ENCODE results near the gene CD300A.
"Not testable (repeated sequence)": the region's sequence is repeated elsewhere in the genome, so short reads cannot be mapped to it uniquely, and the experiment has no call there.

Gene CD300A

DNA sequence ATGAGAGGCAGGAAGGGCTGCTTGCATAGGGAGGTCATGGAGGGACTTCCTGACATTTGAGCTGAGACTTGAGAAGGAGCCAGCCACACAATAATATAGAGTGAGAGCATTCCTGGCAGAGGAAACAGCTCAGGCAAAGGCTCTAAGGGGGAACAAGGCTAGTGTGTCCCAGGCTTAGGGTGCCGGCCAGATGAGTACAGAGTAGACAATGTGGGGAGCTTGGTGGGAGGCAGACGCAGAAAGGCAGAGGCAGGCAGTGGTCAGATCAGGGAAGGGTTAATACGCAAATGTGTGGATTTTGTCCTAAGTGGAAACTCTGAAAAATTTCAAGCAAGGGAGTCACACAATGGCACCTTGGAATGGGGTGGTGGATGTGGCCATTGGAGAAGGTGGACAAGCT lies 33.6 kb downstream of the CD300A start:
- H3K36me3 ChIP-seq (ENCODE audit: control insufficient read depth, insufficient read depth, low read length): no peaks in the 10 kb centered on the region
- no peak overlapping the region for H3K4me3 ChIP-seq (replicated peaks; ENCODE audit: low read depth, low read length)
- no peak for DNase-seq (ENCODE audit: extremely low read depth, insufficient read length)
- TF ChIP-seq, protein P1, sequence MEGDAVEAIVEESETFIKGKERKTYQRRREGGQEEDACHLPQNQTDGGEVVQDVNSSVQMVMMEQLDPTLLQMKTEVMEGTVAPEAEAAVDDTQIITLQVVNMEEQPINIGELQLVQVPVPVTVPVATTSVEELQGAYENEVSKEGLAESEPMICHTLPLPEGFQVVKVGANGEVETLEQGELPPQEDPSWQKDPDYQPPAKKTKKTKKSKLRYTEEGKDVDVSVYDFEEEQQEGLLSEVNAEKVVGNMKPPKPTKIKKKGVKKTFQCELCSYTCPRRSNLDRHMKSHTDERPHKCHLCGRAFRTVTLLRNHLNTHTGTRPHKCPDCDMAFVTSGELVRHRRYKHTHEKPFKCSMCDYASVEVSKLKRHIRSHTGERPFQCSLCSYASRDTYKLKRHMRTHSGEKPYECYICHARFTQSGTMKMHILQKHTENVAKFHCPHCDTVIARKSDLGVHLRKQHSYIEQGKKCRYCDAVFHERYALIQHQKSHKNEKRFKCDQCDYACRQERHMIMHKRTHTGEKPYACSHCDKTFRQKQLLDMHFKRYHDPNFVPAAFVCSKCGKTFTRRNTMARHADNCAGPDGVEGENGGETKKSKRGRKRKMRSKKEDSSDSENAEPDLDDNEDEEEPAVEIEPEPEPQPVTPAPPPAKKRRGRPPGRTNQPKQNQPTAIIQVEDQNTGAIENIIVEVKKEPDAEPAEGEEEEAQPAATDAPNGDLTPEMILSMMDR (IDR thresholded peaks at IDR 0.05; ENCODE audit: insufficient read depth, low read length, poor library complexity, severe bottlenecking): no peak
- H3K27me3 ChIP-seq (replicated peaks; ENCODE audit: control insufficient read depth, insufficient read depth, low read length): no peaks in the 10 kb centered on the region

DNA sequence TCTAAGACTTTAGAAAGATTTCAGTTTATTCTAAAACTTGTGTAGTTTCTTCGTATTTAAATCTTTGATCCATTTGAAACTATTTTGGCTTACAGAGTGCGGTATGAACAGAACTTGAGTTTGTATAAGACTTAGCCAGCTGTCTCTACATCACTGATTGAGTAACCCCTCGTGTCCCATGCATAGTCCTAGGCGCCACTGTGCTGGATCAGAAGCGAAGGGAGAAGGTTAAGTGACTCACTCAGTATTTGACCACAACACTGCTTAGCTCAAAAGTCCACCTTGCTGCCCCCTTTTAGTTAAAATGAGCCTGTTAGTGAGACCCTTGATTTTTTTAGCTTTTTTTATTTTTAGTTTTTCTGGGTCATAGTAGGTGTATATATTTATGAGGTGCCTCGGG lies 36.4 kb downstream of the CD300A start:
- no peaks in the 10 kb centered on the region for H3K27me3 ChIP-seq (replicated peaks; ENCODE audit: control insufficient read depth, insufficient read depth, low read length)
- no peak for DNase-seq (ENCODE audit: extremely low read depth, insufficient read length)
- H3K36me3 ChIP-seq (ENCODE audit: control insufficient read depth, insufficient read depth, low read length): no peaks in the 10 kb centered on the region
- no peak overlapping the region for H3K4me3 ChIP-seq (replicated peaks; ENCODE audit: low read depth, low read length)
- TF ChIP-seq, protein P1 (IDR thresholded peaks at IDR 0.05; ENCODE audit: insufficient read depth, low read length, poor library complexity, severe bottlenecking): no peak

DNA sequence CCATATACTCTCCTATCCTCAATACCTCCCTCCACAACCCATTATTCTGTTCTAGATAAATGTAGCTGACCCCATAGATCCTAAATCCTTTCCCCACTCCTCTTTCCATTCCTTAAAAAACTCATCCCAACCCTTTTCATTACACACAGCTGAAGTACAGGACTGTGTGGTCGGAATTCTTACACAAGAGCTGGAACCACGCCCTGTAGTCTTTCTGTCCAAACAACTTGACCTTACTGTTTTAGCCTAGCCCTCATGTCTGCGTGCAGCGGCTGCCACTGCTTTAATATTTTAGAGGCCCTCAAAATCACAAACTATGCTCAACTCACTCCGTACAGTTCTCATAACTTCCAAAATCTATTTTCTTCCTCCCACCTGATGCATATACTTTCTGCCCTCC lies 37.5 kb downstream of the CD300A start:
- not testable (repeated sequence) for H3K4me3 ChIP-seq (replicated peaks; ENCODE audit: low read depth, low read length); H3K27me3 ChIP-seq (replicated peaks; ENCODE audit: control insufficient read depth, insufficient read depth, low read length); DNase-seq (ENCODE audit: extremely low read depth, insufficient read length); H3K36me3 ChIP-seq (ENCODE audit: control insufficient read depth, insufficient read depth, low read length)

GRCh38 chr17:74508156-74508555 lies 41.7 kb downstream of the CD300A start:
- Histone ChIP-seq H3K27me3 (replicated peaks; ENCODE audit: control insufficient read depth, insufficient read depth, low read length) (no peaks in the 10 kb centered on the region), H3K36me3 (ENCODE audit: control insufficient read depth, insufficient read depth, low read length) (no peaks in the 10 kb centered on the region), H3K4me3 (replicated peaks; ENCODE audit: low read depth, low read length) (no peak overlapping the region)
- no peak for DNase-seq (ENCODE audit: extremely low read depth, insufficient read length)
- TF ChIP-seq, protein P1 (IDR thresholded peaks at IDR 0.05; ENCODE audit: insufficient read depth, low read length, poor library complexity, severe bottlenecking): no peak

GRCh38 chr17:74512036-74512435 lies 45.6 kb downstream of the CD300A start:
- no peaks in the 10 kb centered on the region for H3K27me3 ChIP-seq (replicated peaks; ENCODE audit: control insufficient read depth, insufficient read depth, low read length)
- TF ChIP-seq, protein P1 (IDR thresholded peaks at IDR 0.05; ENCODE audit: insufficient read depth, low read length, poor library complexity, severe bottlenecking): no peak
- no peak overlapping the region for H3K4me3 ChIP-seq (replicated peaks; ENCODE audit: low read depth, low read length)
- H3K36me3 ChIP-seq (ENCODE audit: control insufficient read depth, insufficient read depth, low read length): no peaks in the 10 kb centered on the region
- DNase-seq (ENCODE audit: extremely low read depth, insufficient read length): no peak

- no peaks in the 10 kb centered on the region for H3K27me3 ChIP-seq (replicated peaks; ENCODE audit: control insufficient read depth, insufficient read depth, low read length)
- H3K36me3 ChIP-seq (ENCODE audit: control insufficient read depth, insufficient read depth, low read length): no peaks in the 10 kb centered on the region
- TF ChIP-seq, protein P1 (IDR thresholded peaks at IDR 0.05; ENCODE audit: insufficient read depth, low read length, poor library complexity, severe bottlenecking): no peak
- H3K4me3 ChIP-seq (replicated peaks; ENCODE audit: low read depth, low read length): no peak overlapping the region
- no peak for DNase-seq (ENCODE audit: extremely low read depth, insufficient read length)
Observed at GRCh38 chr17:74512624-74513091, 46.2 kb downstream of the CD300A start.
